Sigmoid colon (tissue), 7 donors: ENCODE results near the gene MUSK. TPM values are rescaled to one million over a fixed set of nuclear protein-coding genes. Genes with fewer than 3 reads are reported as not detected.

Source experiments
- DNase-seq: peaks from one replicate; pipeline ENCODE4 v3.0.0-alpha.2; 2019
- H3K27ac ChIP-seq, 4 donors: fragments of 200-600 bp; sonication (generic); one replicate each; pipeline ENCODE4 v1.5.1; 2016 to 2019; ENCODE audit warnings: mild to moderate bottlenecking in 1 of 4
- H3K27me3 ChIP-seq, 3 donors: fragments of 200-600 bp; sonication (generic); one replicate each; pipeline ENCODE4 v1.5.1; 2019; ENCODE audit warnings: mild to moderate bottlenecking in 1 of 3
- H3K36me3 ChIP-seq, 4 donors: fragments of 200-600 bp; sonication (generic); one replicate each; pipeline ENCODE4 v1.5.1; 2016 to 2019
- H3K4me1 ChIP-seq, 4 donors: fragments of 200-600 bp; sonication (generic); one replicate each; pipeline ENCODE4 v1.5.1; 2017 to 2019
- H3K4me3 ChIP-seq, 4 donors: fragments of 200-600 bp; sonication (generic); one replicate each; pipeline ENCODE4 v1.5.1; 2017 to 2019; ENCODE audit warnings: mild to moderate bottlenecking in 2 of 4, moderate library complexity in 1 of 4
- H3K9me3 ChIP-seq, 4 donors: fragments of 200-600 bp in 3 of 4; sonication (generic) in 3 of 4; one replicate each; pipeline versions ENCODE4 v1.5.1 to v1.6.1; 2013 to 2019
- CTCF ChIP-seq, 4 experiments: fragments of 450-650 bp in 3 of 4; fragments of 200-600 bp in 1 of 4; IDR thresholded peaks; one replicate each; pipeline ENCODE4 v1.5.1; 2016 to 2019; ENCODE audit warnings: antibody characterized with exemption in 4 of 4, mild to moderate bottlenecking in 3 of 4, moderate library complexity in 2 of 4
- EP300 ChIP-seq, 4 donors: sonication (generic); formaldehyde crosslinking; IDR thresholded peaks; one replicate each; pipeline ENCODE4 v1.6.1; 2017; ENCODE audit warnings: antibody characterized with exemption in 4 of 4
- POLR2A ChIP-seq, 2 donors: fragments of 450-650 bp; IDR thresholded peaks; one replicate each; pipeline ENCODE4 v1.6.1; 2016; ENCODE audit warnings: antibody characterized with exemption in 2 of 2, mild to moderate bottlenecking in 2 of 2, moderate library complexity in 2 of 2
- POLR2AphosphoS5 ChIP-seq, 4 donors: sonication (generic); formaldehyde crosslinking; IDR thresholded peaks; one replicate each; pipeline ENCODE4 v1.6.1; 2017; ENCODE audit warnings: antibody characterized with exemption in 4 of 4
- WGBS, 2 donors: extraction: QIAGEN DNeasy Blood & Tissue Kit; methylation state at CpG; one replicate each; pipeline ENCODE4 v1.1.7; 2013; 5-methylcytosine and 5-hydroxymethylcytosine counted together
- intact Hi-C: fragments of 100-400 bp; cut with DNase I; formaldehyde crosslinking; loops from one replicate; pipeline ENCODE4 v1.15.1; 2023
- polyA plus RNA-seq, 3 donors: library from polyadenylated mRNA; stranded (reverse); fragments of 200-250 nt; gene quantifications; one replicate each; pipeline ENCODE4 v1.2.3, GENCODE V29; 2013
- total RNA-seq, 4 donors: library from RNA; depleted of rRNA; stranded (reverse); fragments of >200 nt; gene quantifications; one replicate each; pipeline ENCODE4 v1.1.0, GENCODE V29; 2016
- donor health status: healthy with polysubstance abuse.
- donor health status: Bipolar disorder and iron deficiency.
- donor health status: healthy.

MUSK gene
- total and polyA plus RNA-seq, 7 donors: 0.46 to 9.7 (median 2.3) TPM

- DNase-seq: no peak
- Histone ChIP-seq H3K27ac (no peak overlapping the region), H3K4me3 (no peak overlapping the region), H3K9me3 (no peaks in the 10 kb centered on the region), H3K4me1 (no peaks in the 10 kb centered on the region), H3K36me3 (no peaks in the 10 kb centered on the region), H3K27me3 (no peaks in the 10 kb centered on the region)
- intact Hi-C loops: no loop called here
- WGBS, 2 donors: 65 to 76% methylated on average over 1 of the region's 1 CpG
- TF ChIP-seq POLR2A (IDR thresholded peaks at IDR 0.05): no peak
- TF ChIP-seq CTCF (IDR thresholded peaks at IDR 0.05): no peak
These were observed 32.4 kb downstream of the MUSK start for GRCh38 chr9:110700953-110701352.

- no peaks in the 10 kb centered on the region for H3K9me3 ChIP-seq
- H3K4me3 ChIP-seq: no peak overlapping the region
- H3K27ac ChIP-seq: no peak overlapping the region
- H3K36me3 ChIP-seq: no peaks in the 10 kb centered on the region
- WGBS, 2 donors: 96 to 97% methylated on average over 2 of the region's 2 CpGs
- DNase-seq: no peak
- TF ChIP-seq POLR2A (IDR thresholded peaks at IDR 0.05) (no peak), CTCF (IDR thresholded peaks at IDR 0.05) (no peak), POLR2AphosphoS5 (IDR thresholded peaks at IDR 0.05) (no peak), EP300 (IDR thresholded peaks at IDR 0.05) (no peak)
- H3K27me3 ChIP-seq: no peaks in the 10 kb centered on the region
- intact Hi-C loops: no loop called here
- no peaks in the 10 kb centered on the region for H3K4me1 ChIP-seq
These were observed 35.1 kb downstream of the MUSK start for GRCh38 chr9:110703669-110704068.

- Histone ChIP-seq H3K4me3 (no peak overlapping the region), H3K9me3 (no peaks in the 10 kb centered on the region), H3K27me3 (no peaks in the 10 kb centered on the region), H3K4me1 (no peaks in the 10 kb centered on the region), H3K27ac (no peak overlapping the region), H3K36me3 (no peaks in the 10 kb centered on the region)
- DNase-seq: no peak
- TF ChIP-seq CTCF (IDR thresholded peaks at IDR 0.05) (no peak), POLR2A (IDR thresholded peaks at IDR 0.05) (no peak), EP300 (IDR thresholded peaks at IDR 0.05) (no peak), POLR2AphosphoS5 (IDR thresholded peaks at IDR 0.05) (no peak)
- intact Hi-C loops: no loop called here
These were observed 38.8 kb downstream of the MUSK start for GRCh38 chr9:110707419-110707818.

- TF ChIP-seq EP300 (IDR thresholded peaks at IDR 0.05) (no peak), CTCF (IDR thresholded peaks at IDR 0.05) (no peak), POLR2A (IDR thresholded peaks at IDR 0.05) (no peak)
- H3K36me3 ChIP-seq: no peaks in the 10 kb centered on the region
These were observed 41.8 kb downstream of the MUSK start for GRCh38 chr9:110710420-110710819.

DNA sequence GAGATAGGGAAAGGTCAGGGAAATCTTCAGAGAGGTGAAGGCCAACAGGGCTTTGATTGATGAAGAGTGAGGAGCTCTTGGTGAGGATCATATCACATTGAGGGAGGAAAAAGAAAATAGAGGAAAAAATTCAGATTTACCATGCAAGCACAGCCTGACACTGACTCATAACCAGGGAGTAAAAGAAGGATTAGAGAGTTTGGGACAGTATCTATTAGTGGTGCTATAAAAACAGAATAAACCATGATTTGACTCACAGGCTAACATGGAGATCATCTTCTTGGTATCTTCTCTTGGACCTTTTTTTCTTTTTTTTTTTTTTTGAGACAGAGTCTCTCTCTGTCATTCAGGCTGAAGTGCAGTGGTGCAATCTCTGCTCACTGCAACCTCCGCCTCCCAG, 44.4 kb downstream of the MUSK start:
- WGBS, 2 donors: 95 to 98% methylated on average over 1 of the region's 1 CpG
- H3K4me1 ChIP-seq: no peaks in the 10 kb centered on the region
- no peaks in the 10 kb centered on the region for H3K36me3 ChIP-seq
- H3K27ac ChIP-seq: no peak overlapping the region
- H3K27me3 ChIP-seq: no peaks in the 10 kb centered on the region
- TF ChIP-seq EP300 (IDR thresholded peaks at IDR 0.05): no peak
- no peak for TF ChIP-seq POLR2AphosphoS5 (IDR thresholded peaks at IDR 0.05)
- no peak for TF ChIP-seq CTCF (IDR thresholded peaks at IDR 0.05)
- no peak for TF ChIP-seq POLR2A (IDR thresholded peaks at IDR 0.05)
- H3K9me3 ChIP-seq: no peaks in the 10 kb centered on the region
- DNase-seq: no peak
- no peak overlapping the region for H3K4me3 ChIP-seq
- intact Hi-C loops: no loop called here

More at GRCh38 chr9:110710420-110710819, 41.8 kb downstream of the MUSK start:
- Histone ChIP-seq H3K27ac (no peak overlapping the region), H3K9me3 (no peaks in the 10 kb centered on the region), H3K4me1 (no peaks in the 10 kb centered on the region), H3K27me3 (no peaks in the 10 kb centered on the region), H3K4me3 (no peak overlapping the region)
- intact Hi-C loops: no loop called here
- DNase-seq: no peak
- 46 to 72% methylated on average over 3 of the region's 3 CpGs for WGBS, 2 donors
